GM19238 (cell line): Measurements from ENCODE around the gene DNER.

Source experiments
- DNase-seq: peaks from one replicate; pipeline ENCODE4 v3.0.0; 2011; ENCODE audit warnings: low spot score; ENCODE audit not compliant: insufficient read length

DNER gene

DNA sequence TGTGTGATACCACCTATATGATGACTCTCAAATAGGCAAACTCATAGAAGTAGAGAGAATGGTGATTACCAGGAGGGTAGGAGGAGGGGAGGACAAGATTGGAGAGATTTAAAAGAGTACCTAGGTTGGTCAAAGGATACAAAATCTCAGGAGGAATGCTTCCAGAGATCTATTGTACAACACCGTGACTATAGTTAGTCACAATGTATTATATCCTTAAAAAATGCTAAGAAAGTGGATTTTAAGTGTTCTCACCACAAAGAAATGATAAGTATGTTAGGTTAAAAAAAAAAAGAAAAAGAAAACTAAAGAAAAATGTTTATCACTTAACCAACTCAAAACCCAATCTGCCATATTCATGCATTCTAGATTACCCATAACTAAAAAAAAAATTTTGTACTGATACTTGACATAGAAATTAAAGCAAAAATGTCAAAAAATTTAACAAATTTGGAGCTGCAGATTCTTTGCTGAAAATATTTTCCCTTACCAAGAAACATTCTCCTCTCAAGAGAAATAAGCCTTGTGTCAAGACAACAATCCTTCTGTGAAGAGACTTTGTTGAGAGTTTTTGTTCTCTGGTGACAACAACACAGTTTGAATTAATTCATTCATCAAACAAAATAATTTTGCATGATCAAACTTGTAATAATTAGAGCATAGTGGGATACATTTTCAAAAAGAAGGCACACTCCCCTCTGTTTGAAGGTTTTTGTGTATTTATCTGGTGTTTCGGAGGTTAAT lies 213.1 kb downstream of the DNER start:
- no peak for DNase-seq

DNA sequence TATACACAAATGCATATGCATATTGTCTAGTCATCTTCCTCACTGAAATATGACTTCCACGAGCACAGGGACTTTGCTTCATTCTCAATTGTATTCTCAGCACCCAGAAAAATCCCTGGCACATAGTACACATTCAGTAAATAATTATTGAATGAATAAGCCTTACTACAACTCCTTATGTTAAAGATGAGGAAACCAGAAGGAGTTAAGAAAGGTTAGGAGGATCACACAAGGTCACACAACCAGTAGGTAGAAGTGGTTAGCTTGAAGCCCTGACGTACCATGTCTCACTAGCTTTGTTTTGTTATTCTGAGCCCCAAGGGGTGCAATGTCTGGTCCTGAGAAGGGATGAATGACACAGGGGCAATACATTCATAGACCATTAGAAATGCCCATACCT lies 222.3 kb downstream of the DNER start:
- DNase-seq = no peak

DNA sequence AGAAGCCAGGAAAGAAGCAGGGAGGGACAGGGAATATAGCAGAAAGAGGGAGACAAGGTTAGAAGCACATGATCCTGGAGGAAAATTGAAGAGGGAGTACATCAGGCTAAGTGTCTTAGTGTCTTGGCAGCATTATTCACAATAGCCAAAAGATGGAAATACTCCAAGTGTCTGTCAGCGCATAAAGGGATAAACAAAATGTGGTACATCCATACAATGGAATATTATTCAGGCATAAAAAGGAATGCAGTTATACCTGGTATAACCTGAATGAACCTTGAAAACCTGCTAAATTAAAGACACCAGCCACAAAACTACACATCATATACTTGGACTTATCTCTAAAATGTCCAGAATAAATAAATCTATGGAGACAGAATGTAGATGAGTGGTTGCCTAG lies 224.2 kb downstream of the DNER start:
- DNase-seq = no peak

DNA sequence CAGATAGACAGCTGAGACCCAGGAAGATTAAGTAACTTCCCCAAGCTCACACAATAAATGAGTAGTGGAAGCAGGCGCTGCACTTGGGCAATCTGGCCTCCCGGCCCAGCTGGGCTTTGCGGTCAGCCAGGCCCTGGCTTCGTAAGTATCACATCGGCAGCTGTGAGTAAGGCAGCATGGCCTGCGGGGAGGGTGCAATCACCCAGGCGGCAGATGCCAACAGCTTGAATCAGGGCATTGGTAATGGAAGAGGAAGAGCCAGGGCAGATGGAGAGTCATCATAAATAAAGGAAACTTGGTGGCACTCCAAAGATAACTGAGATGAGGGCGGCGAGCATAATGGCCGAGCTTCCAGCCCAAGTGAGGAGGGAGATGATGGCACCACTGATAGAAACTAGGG lies 225.3 kb downstream of the DNER start:
- DNase-seq = no peak

DNA sequence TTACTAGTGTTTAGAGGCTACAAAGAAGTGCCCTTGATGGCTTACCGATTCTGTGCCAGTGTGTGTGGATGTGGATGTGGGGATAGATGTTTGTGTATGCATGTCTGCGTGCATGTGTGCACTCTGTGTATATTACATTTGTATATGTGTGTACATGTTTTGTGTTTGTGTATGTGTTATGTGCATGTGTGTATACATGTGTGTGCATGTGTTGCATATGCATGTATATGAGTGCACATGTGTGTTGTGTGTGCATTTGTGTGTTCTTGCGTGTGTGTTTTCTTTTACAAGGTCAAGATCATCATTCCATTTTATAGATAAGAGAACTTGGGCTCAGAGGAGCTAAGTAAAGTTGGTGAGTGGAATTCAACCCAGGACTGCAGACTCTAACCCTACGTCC lies 226.1 kb downstream of the DNER start:
- DNase-seq = no peak

DNA sequence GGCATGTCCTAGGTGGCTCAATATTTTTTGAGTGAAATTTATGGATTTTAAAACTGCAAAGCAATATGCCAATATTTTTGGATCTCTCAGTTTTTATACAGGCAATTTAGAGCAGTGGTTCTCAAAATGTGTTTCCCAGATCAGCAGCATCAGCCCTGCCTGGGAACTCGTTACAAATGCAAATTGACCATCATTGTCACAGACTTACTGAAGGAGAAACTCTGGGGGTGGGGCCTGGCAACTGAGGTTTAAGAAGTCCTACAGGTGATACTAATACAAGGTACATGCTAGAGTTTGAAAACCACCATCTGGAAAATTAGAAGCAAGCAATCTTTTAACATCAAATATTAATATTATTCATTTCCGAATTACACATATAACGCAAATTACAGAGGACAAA lies 227.7 kb downstream of the DNER start:
- no peak for DNase-seq

DNA sequence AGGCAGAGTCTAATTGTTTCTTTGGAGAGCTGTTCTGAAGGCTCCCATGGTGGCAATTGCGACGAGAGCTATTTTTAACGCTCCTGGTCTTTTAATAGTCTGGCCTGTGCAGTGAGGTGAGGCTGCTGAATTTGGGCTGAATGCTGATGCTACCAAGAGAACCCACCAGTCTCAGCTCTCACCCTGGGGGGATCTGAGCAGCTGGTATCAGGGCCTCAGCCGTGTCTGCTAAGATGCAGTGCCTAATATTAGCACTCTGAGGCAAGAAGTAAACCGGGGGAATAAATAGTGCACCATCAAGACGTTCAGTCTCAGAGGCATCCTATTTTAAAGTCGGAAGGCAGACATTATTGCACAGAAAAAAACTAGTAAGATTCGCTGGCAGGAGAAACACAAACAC lies 228.5 kb downstream of the DNER start:
- no peak for DNase-seq

DNA sequence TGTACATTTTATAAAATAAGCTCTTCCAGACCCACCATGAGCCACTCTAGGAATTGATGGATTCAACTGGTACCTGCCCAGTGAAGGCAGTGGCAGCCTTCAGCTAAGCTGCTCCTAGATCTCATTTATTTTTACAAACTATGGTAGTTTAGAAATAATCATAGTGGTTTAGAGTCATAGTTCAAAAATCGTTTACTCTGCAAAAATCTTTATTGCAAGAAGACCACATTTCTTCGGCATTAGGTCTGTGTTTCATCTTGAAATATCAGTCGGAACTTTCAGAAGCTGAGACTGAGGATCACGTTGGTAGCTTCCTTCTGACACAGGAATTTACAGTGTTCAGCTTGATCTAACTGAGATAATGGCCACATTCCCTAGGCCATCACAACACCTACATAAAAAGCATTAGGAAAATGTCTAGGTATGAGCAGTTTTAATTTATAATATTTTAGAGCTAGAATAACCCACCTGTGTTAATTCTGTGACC lies 237.0 kb downstream of the DNER start:
- DNase-seq = no peak

DNA sequence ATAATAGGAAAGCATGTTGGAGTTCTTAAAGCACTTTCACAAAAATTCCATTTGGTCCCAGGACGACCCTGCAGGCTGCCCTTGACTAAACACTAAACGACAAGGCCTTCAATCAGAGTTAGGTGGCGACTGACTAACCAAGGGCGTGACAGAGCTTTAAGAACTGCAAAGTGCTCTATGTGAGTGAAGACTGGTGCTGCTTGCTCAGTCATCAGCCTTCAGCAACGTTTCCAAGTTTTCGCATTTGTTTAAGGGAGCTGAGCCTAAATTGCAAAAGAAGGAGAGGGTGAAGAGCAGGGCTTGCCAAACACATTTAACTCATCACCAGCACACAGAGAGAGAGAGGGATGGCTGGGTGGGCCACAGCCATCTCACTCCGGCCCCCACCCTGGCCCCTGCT lies 238.6 kb downstream of the DNER start:
- DNase-seq = no peak

DNA sequence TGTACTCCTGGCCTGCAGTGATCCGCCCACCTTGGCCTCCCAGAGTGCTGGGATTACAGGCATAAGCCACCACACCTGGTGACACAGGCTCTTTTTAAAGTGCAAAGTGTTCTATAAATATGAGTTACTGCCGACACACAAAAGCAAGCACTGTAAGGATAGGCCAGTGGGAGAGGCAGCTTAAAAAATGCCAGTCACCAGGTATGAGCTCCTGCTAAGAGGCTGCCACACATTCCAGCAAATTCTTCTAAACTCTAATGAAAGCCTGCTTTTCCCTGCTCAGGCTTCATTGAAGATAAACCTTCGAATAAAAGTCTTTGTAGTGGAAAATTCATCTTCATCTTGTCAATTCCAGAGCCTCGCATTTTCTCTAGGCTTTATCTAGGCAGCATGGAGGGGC lies 240.2 kb downstream of the DNER start:
- DNase-seq = no peak

DNA sequence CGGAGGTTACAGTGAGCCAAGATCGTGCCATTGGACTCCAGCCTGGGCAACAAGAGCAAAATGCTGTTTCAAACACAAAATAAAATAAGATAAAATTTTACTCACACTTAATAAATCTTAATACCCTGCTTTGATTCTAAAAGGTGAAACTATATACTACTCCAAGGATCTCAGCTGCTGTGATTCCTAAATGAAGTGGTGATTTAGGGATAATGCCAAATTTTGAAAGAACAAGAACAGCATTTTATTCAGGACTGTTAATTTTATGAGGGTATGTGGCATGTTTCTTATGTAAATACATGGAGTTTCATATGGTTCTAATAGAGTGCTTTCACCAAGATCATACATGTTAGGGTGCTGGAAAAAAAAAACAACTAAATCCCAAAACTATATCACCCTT lies 243.6 kb downstream of the DNER start:
- no peak for DNase-seq

DNA sequence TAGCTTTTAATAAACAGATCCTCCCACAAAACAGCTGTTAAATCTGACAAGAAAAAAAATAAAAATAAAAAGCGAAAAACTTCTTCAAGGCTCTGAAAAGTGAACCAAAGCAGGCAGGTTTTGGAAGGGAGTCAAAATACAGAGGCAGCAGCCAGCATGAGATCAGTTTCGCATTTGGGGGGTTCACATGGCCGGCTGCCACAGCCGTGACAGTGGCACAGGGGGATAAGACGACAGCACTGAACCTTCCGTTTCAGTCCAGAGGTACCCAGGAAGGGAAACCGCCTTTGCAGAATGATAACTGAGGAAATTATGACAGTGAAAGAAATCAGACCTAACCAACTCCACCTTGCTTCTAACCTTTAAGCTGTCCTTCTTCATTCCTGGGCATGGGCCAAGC lies 246.6 kb downstream of the DNER start:
- DNase-seq = no peak

DNA sequence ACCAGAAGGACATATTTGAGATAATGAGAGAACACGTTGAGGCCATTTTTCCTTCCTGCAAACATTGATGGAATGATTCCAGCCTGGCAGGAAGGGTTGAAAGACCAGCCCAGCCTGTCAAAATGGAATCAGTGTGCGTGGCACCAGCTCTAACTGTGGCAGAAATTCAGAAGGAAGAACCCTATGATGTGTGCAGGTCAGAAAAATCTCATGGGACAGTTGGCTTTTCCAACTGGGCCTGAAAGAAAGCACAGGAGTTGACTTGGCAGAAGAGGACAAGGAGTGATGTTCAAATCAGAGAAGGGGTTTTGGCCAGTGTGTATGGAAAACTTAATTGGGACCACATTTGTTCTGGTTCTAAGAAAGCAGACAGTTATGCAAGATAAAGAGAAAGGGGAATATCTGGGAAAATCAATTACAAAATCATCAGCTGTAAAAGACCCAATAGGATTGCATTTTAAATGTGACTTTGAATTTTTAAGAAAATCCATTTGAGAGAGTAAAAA lies 250.5 kb downstream of the DNER start:
- no peak for DNase-seq

DNA sequence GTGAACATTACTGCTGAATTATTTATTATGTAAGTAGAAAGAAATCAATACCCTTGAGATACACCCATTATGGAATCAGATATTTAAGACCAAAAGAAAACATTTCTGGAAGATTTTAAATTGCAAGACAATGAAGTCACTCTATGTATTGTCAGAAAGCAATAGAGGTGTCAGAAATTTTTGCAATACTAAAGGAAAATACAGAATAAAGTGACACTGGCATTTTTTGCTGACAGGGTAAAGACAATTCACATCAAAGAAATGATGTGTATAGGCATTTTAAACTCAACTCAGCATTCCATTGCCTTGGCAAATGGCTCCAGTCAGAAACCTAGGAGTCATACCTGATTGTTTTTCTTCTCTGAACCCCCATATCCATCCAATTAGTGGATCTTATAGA lies 252.2 kb downstream of the DNER start:
- DNase-seq = no peak

DNA sequence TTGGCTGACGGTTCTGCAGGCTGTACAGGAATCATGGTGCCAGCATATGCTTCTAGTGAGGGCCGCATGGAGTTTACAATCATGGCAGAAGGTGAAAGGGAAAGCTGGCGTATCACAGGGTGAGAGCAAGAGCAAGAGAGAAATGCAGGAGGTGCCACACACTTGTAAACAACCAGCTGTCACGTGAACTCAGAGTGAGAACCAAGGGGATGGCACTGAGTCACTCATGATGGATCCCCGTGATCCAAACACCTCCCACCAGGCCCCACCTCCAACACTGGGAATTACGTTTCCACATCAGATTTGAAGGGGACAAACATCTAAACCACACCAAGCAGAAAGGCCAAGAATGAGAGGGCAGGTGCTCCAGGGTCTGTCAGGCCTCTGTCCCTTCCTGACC lies 258.3 kb downstream of the DNER start:
- DNase-seq = no peak

DNA sequence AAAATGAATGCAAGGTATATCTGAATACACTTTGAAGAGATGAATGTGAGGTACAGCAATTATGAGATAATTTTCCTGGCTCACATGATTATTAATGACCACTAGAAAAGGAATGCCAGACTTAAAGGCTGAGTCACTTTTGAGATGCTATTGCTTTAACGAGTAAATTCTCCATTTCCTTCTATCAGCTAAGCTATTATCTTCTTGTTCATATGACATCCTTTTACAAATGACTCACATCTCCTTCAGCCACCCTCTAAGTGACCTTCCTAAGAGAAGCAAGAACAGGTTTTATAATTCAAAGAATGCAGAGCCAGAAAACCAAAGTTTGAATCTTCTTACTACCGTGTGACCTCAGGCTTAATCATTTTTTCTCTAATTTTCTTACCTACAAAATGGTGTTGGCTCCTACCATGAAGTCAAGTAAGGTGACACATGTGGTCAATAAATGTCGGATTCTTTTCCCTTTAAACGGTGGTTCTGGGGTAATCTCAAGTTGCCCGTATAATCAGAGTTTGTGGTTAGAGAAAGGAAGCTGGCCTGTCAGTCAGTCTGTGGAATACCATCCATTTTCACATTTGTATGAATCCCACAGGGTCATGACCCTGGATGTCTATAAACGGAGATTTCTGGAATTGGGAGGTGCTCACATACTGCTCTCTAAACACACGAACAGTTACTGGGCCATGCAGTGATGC lies 259.3 kb downstream of the DNER start:
- no peak for DNase-seq

DNA sequence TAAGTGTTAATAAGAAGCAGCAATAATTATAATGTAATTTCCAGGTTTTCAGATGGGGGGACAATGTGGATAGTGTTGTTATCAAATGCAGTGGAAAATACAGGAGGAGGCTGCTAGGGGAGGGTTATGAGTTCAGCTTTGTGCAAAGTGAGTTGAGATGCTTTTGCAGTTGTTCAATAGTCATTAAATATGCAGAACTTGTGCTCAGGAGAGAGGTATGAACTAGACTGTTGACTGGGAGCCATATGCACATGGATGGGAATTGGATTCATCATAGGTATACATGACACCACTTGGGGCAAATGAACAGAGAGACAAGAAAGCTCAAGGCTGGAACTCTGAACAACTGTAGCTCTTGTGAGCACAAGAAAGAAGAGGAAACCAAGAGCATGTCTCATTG lies 261.1 kb downstream of the DNER start:
- no peak for DNase-seq

DNA sequence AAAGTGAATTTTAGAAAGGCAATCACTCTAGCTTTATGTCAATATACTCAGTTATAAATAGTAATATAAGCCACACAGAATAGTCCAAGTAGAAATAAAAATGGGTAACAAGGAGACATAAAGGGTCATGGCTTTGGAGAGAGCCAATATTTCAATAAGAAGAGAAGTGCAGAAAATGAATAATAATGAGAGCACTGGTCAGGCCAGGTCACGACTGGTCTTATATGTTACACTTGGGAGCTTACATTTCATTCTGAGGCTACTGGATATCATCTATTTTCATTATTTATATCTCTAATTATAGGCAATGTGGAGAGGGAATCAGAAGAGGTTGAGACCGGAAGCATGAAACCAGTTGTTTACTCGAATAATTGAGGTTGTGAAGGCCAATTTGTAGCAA lies 262.5 kb downstream of the DNER start:
- DNase-seq = no peak

DNA sequence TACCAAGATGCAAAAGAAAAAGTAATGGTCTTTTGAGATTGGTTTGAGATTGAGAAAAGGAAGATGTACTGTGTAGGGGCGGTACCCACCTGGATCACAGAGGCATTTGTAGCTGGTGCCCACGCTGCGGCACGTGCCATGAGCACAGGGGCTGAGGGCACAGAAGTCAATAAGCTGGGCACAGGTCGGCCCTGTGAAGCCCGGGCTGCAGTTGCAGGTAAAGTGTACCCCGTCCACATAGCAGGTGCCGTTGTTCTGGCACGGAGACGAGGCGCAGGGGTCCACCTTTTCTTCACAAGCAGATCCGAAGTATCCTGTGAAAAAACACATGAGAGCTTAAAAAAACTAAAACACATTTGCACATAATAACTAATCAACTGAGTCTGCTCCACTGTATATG lies 267.1 kb downstream of the DNER start:
- DNase-seq = no peak

DNA sequence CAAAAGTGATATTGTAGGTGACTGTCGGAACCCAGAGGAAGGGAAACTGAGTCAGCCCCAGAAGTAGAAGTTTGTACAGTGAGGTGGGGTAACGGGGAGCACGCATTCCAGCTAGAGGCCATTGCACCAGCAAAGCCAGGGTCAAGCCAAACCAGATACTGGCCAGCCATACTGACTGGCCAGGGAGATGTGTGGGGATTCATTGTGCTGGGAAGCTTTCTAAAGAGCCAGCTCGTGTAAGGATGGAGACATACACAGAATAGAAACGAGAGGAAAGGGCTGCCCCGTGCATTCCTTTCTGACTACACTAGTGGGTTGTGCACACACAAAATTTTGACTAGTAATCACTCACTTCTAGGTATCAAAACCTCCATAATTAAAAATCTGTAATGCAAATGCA lies 268.0 kb downstream of the DNER start:
- DNase-seq = no peak

DNA sequence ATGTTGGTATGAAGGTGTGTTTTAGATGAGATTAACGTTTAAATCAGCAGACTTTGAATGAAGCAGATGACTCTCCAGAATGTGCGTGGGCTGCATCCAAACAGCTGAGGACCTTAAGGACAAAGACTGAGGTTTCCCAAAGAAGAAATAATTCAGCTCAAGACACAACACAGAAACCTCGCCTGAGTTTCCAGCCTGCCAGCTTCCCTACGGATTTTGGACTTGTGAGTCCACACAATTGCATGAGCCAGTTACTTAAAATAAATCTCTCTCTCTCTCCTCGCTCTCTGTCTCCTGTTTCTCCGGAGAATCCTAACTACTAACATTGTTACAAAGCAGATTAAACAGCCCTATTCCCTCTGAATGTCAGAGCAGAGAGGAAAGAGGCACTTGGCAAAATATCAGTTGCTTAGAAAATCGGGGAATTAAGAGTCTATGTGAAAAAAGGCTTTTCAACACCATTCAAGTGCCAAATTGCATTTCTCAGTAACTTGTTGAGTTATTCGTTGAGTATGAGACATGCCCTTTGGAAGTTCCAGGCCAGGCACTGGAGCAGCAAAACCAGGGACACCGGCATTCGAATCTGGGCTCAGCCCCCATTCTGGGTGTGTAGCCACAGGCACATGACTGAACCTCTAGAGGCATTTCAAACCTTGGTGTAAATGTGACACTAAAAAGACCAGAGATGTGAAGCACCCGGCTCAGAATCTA lies 268.7 kb downstream of the DNER start:
- DNase-seq = no peak

DNA sequence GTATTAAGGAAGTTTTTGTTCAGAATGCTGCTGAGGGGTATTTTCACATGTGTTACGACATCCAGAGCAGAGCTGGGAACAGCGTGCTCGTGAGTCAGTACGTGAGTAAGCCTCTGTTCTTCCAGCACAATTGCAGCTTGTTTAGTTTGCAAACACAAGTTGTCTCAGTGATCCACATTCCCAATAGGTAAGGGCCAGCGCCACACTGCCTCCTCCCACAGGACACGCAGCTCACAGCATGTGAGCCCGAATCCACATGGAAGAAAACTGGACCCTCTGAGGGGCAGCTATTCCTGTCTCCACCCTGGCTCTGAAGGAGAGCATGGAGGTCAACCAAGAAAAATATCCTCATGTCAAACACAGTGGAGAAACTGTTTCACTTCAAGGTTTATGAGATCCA lies 269.3 kb downstream of the DNER start:
- no peak for DNase-seq
